ENCODE results near the gene SEMA3B. TPM values are rescaled to one million over a fixed set of nuclear protein-coding genes. Genes with fewer than 3 reads are reported as not detected.
"Not testable (repeated sequence)": the region's sequence is repeated elsewhere in the genome, so short reads cannot be mapped to it uniquely, and the experiment has no call there.

SEMA3B gene
- total RNA-seq, 2 experiments from 2014 or later, result 0.33 to 0.37 TPM

DNA sequence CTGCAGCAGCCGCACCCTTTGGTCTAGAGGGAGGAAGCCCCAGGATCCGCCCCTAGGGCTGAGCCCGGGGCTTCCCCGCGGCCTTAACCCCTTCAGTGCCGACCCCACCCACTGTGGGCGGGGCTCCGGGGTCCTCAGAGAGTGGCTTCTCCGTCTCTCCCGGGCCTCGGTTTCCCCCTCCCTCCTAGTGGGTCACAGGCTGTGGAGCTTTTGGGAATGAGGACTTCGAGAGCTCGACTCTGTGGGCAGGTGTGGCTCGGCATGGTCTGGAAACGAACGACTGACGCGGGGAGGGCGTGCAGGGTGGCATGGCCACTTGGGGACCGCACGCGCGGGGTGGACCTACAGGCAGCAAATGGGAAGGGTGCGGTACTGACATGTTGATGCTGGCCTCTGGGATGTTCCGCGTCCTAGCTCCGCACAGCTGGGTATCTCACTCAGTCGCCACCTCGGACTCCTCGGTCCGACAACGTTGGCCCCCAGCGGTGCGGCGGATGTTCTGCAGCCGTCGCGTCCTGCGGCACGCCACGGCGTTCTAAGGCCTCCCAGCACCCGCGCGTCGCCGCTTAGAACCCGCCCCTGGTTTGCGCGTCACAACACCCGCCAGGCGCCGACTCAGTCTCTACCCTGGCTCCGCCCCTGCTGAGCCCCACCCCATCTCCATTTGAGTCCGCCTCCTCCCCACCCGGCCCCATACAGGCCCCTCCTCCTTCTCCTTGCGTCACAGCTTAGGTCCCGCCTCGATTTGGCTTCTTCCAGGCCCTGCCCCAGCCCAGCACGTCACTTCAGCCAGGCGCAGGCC, 30.1 kb downstream of the SEMA3B start, which contains the start of the genes HYAL3 and NAA80:
TSS of gene HYAL3 (minus strand) at position 570 of the 802 bp plus-strand sequence. CDS start 3,803 bp downstream, outside the sequence.
TSS of gene NAA80 (minus strand) at position 570 of the 802 bp plus-strand sequence. CDS start 1,942 bp downstream, outside the sequence.
- Mint-ChIP-seq H3K4me1 (ENCODE audit: low read depth) (peaks cover 25% of the 10 kb centered on the region), H3K27me3 (ENCODE audit: low read depth) (no peaks in the 10 kb centered on the region), H3K27ac (peak within 1 kb of the TSS; percentile 97), H3K4me3 (peak within 1 kb of the TSS; percentile 99), H3K9me3 (no peaks in the 10 kb centered on the region), H3K36me3 (ENCODE audit: low read depth) (peaks cover 2% of the 10 kb centered on the region)
- CTCF ChIA-PET, result interaction anchor here (0.6 to 2.3 kb wide), 10 partner anchors 16 to 199 kb away, joined by 3 to 15 read pairs (median 5); partner anchors contain the start of gene RASSF1
- intact Hi-C loops (cut with micrococcal nuclease), result loop anchor here (1.0 to 2.0 kb wide), 8 partner anchors 22 to 358 kb away; partner anchors contain the start of genes GNAI2, RBM6 and TMEM115
- DNase-seq, result peak; percentile 100

- peaks cover 2% of the 10 kb centered on the region for H3K36me3 Mint-ChIP-seq (ENCODE audit: low read depth)
- H3K27me3 Mint-ChIP-seq (ENCODE audit: low read depth), result no peaks in the 10 kb centered on the region
- peak overlapping the region; percentile 97 for H3K27ac Mint-ChIP-seq
- intact Hi-C loops (cut with micrococcal nuclease), result loop anchor here (1.0 to 2.0 kb wide), 8 partner anchors 22 to 359 kb away; partner anchors contain the start of genes GNAI2, RBM6 and TMEM115
- H3K4me3 Mint-ChIP-seq, result peak overlapping the region; percentile 99
- H3K9me3 Mint-ChIP-seq, result no peaks in the 10 kb centered on the region
- CTCF ChIA-PET, result interaction anchor here (0.6 to 2.3 kb wide), 9 partner anchors 21 to 198 kb away, joined by 3 to 15 read pairs (median 6); partner anchors contain the start of gene RASSF1
- peaks cover 27% of the 10 kb centered on the region for H3K4me1 Mint-ChIP-seq (ENCODE audit: low read depth)
- no peak for DNase-seq
These were observed 30.6 kb downstream of the SEMA3B start for GRCh38 chr3:50299638-50299928.

GRCh38 chr3:50299929-50300680, 31.2 kb downstream of the SEMA3B start:
- peak overlapping the region; percentile 99 for H3K4me3 Mint-ChIP-seq
- CTCF ChIA-PET, result interaction anchor here (0.6 to 2.3 kb wide), 9 partner anchors 20 to 108 kb away, joined by 3 to 15 read pairs (median 6); no protein-coding TSS in a partner anchor
- intact Hi-C loops (cut with micrococcal nuclease), result loop anchor here (1.0 to 2.0 kb wide), 8 partner anchors 21 to 359 kb away; partner anchors contain the start of genes GNAI2, RBM6 and TMEM115
- H3K27me3 Mint-ChIP-seq (ENCODE audit: low read depth), result no peaks in the 10 kb centered on the region
- no peaks in the 10 kb centered on the region for H3K9me3 Mint-ChIP-seq
- peaks cover 31% of the 10 kb centered on the region for H3K4me1 Mint-ChIP-seq (ENCODE audit: low read depth)
- H3K36me3 Mint-ChIP-seq (ENCODE audit: low read depth), result peaks cover 2% of the 10 kb centered on the region
- H3K27ac Mint-ChIP-seq, result peak overlapping the region; percentile 97
- DNase-seq, result peak; percentile 23

GRCh38 chr3:50300681-50301254, 31.8 kb downstream of the SEMA3B start:
- Mint-ChIP-seq H3K36me3 (ENCODE audit: low read depth) (peaks cover 2% of the 10 kb centered on the region), H3K4me1 (ENCODE audit: low read depth) (peaks cover 31% of the 10 kb centered on the region), H3K4me3 (peak overlapping the region; percentile 99), H3K9me3 (no peaks in the 10 kb centered on the region), H3K27me3 (ENCODE audit: low read depth) (no peaks in the 10 kb centered on the region), H3K27ac (peak overlapping the region; percentile 97)
- CTCF ChIA-PET, result interaction anchor here (0.6 to 2.1 kb wide), 3 partner anchors 20 to 109 kb away, joined by 3 to 12 read pairs (median 3); no protein-coding TSS in a partner anchor
- intact Hi-C loops (cut with micrococcal nuclease), result no loop called here
- no peak for DNase-seq

DNA sequence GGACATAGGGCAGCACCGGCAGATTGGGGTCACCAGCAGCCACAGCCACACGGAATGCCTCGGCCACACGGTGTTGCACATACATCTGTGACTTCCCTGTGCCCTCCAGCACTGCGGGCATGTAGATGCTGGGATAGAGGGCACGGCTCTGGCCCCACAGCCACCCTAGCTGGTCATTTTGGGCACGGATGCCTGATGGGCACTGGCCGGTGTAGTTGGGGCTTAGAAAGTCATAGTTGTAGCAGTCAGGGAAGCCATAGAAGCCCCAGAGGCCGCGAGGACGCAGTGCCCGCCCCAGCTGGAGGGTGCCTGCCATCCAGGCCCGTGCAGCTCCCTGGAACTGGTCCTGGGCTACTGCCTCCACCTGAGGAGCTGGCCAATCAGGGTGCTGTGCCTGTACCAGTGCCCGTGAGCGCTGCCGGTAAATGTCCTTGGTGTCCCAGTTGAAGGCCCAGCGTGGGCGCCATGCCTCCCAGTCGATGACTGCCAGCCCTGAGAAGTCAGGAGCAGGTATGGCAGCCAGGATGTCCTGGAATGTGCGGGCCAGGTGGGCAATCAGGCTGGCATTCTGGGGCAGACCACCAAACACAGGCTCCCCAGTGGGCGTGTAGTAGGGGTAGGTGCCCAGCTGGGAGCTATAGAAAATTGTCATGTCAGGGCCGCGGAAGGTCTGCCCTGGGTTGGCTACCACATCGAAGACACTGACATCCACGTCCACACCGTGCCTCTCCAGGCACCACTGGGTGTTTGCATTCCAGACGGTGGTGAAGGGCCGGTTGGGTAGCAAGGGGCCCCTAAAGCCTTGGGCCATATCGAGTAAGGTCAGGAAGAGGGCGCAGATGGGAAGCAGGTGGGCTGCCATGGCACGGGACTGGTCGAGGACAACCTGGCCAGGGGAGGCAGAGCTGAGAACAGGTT, 33.4 kb downstream of the SEMA3B start:
- Mint-ChIP-seq H3K27me3 (ENCODE audit: low read depth) (no peaks in the 10 kb centered on the region), H3K27ac (no peak overlapping the region), H3K36me3 (ENCODE audit: low read depth) (peaks cover 2% of the 10 kb centered on the region), H3K4me3 (no peak overlapping the region), H3K9me3 (no peaks in the 10 kb centered on the region), H3K4me1 (ENCODE audit: low read depth) (peaks cover 31% of the 10 kb centered on the region)
- DNase-seq, result no peak
- CTCF ChIA-PET, result interaction anchor here (1.4 kb wide), 1 partner anchor 74 kb away, joined by 4 read pairs; no protein-coding TSS in a partner anchor
- intact Hi-C loops (cut with micrococcal nuclease), result no loop called here

GRCh38 chr3:50303013-50303815, 34.3 kb downstream of the SEMA3B start, which contains the start of gene HYAL1:
HYAL1 (minus strand) TSS chr3:50303574; CDS start chr3:50302956, 618 bp downstream.
- intact Hi-C loops (cut with micrococcal nuclease), result no loop called here
- H3K27ac Mint-ChIP-seq, result no peak within 1 kb of the TSS

DNA sequence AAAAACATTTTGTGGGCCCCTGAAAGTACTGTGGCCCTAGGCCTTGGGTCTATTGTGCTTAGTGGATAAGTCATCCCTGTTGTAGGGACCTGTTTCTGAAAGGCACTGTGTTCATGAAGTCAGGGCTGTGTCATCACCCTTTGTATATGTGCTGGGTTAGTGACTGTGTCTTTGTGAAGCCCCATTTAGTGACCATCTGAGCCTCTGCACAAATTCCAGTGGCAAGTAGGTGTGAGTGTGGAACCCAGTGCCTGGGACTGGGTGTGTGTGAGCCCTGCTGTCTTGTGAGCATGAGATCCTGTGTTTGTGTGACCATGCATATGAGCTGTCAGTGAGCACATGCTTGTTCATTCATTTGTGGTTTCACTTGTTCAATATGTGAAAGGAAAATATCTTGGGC, 35.7 kb downstream of the SEMA3B start:
- DNase-seq, result no peak
- peaks cover 5% of the 10 kb centered on the region for H3K9me3 Mint-ChIP-seq
- no peak overlapping the region for H3K4me3 Mint-ChIP-seq
- CTCF ChIA-PET, result interaction anchor here (0.6 kb wide), 2 partner anchors 27 to 78 kb away, joined by 3 to 4 read pairs; no protein-coding TSS in a partner anchor
- H3K4me1 Mint-ChIP-seq (ENCODE audit: low read depth), result peaks cover 18% of the 10 kb centered on the region
- intact Hi-C loops (cut with micrococcal nuclease), result no loop called here
- H3K27me3 Mint-ChIP-seq (ENCODE audit: low read depth), result no peaks in the 10 kb centered on the region
- no peak overlapping the region for H3K27ac Mint-ChIP-seq
- peaks cover 1% of the 10 kb centered on the region for H3K36me3 Mint-ChIP-seq (ENCODE audit: low read depth)

More at GRCh38 chr3:50303013-50303815, 34.3 kb downstream of the SEMA3B start, which contains the start of gene HYAL1:
- peaks cover 2% of the 10 kb centered on the region for H3K36me3 Mint-ChIP-seq (ENCODE audit: low read depth)
- no peaks in the 10 kb centered on the region for H3K27me3 Mint-ChIP-seq (ENCODE audit: low read depth)
- peaks cover 24% of the 10 kb centered on the region for H3K4me1 Mint-ChIP-seq (ENCODE audit: low read depth)
- no peak for DNase-seq
- CTCF ChIA-PET, result interaction anchor here (0.7 to 1.4 kb wide), 2 partner anchors 20 to 75 kb away, joined by 4 read pairs; no protein-coding TSS in a partner anchor
- H3K9me3 Mint-ChIP-seq, result no peaks in the 10 kb centered on the region
- no peak within 1 kb of the TSS for H3K4me3 Mint-ChIP-seq

DNA sequence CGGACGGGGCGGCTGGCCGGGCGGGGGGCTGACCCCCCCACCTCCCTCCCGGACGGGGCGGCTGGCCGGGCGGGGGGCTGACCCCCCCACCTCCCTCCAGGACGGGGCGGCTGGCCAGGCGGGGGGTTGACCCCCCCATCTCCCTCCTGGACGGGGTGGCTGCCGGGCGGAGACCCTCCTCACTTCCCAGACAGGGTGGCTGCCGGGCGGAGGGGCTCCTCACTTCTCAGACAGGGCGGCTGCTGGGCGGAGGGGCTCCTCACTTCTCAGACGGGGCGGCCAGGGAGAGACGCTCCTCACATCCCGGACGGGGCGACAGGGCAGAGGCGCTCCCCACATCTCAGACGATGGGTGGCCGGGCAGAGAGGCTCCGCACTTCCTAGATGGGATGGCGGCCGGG, 43.1 kb downstream of the SEMA3B start:
- CTCF ChIA-PET, result not testable (repeated sequence)

GRCh38 chr3:50314342-50314741, 45.4 kb downstream of the SEMA3B start:
- Mint-ChIP-seq H3K4me3 (no peak overlapping the region), H3K36me3 (ENCODE audit: low read depth) (peaks cover 5% of the 10 kb centered on the region), H3K27me3 (ENCODE audit: low read depth) (no peaks in the 10 kb centered on the region), H3K27ac (no peak overlapping the region), H3K4me1 (ENCODE audit: low read depth) (peaks cover 19% of the 10 kb centered on the region), H3K9me3 (no peaks in the 10 kb centered on the region)
- CTCF ChIA-PET, result interaction anchor here (0.9 to 2.5 kb wide), 2 partner anchors 10 to 33 kb away, joined by 3 to 12 read pairs; no protein-coding TSS in a partner anchor
- intact Hi-C loops (cut with micrococcal nuclease), result no loop called here
- no peak for DNase-seq

More for the DNA sequence above, 43.1 kb downstream of the SEMA3B start:
- H3K36me3 Mint-ChIP-seq (ENCODE audit: low read depth); H3K27ac Mint-ChIP-seq; intact Hi-C loops (cut with micrococcal nuclease); DNase-seq; H3K4me1 Mint-ChIP-seq (ENCODE audit: low read depth); H3K27me3 Mint-ChIP-seq (ENCODE audit: low read depth); H3K4me3 Mint-ChIP-seq; H3K9me3 Mint-ChIP-seq: not testable (repeated sequence)

DNA sequence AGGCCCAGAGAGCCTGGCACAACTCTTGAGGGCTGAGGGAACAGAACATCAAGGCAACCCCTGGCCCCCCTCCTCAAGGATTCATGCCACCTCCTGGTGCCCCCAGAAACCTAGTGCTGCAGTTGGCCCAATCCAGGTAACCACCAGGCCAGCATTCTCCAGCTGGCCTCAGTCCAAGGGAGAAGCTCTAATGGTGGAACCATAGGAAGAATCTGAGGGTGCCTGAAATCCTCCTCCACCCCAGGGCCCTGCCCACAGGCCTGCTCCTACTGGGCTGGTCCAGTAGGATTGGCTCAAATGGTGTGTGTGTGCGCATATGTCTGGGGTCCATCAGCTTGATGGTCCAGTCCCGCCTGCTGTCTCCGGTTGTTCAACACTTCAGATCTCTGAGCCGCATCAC, 45.9 kb downstream of the SEMA3B start:
- no peak overlapping the region for H3K27ac Mint-ChIP-seq
- H3K4me3 Mint-ChIP-seq, result no peak overlapping the region
- H3K27me3 Mint-ChIP-seq (ENCODE audit: low read depth), result no peaks in the 10 kb centered on the region
- intact Hi-C loops (cut with micrococcal nuclease), result no loop called here
- CTCF ChIA-PET, result interaction anchor here (0.6 to 2.5 kb wide), 4 partner anchors 9 to 32 kb away, joined by 3 to 12 read pairs (median 3); no protein-coding TSS in a partner anchor
- DNase-seq, result no peak
- peaks cover 22% of the 10 kb centered on the region for H3K4me1 Mint-ChIP-seq (ENCODE audit: low read depth)
- peaks cover 2% of the 10 kb centered on the region for H3K36me3 Mint-ChIP-seq (ENCODE audit: low read depth)
- no peaks in the 10 kb centered on the region for H3K9me3 Mint-ChIP-seq
